ENCODE measurements around the gene LYPD8.

The LYPD8 gene

DNA sequence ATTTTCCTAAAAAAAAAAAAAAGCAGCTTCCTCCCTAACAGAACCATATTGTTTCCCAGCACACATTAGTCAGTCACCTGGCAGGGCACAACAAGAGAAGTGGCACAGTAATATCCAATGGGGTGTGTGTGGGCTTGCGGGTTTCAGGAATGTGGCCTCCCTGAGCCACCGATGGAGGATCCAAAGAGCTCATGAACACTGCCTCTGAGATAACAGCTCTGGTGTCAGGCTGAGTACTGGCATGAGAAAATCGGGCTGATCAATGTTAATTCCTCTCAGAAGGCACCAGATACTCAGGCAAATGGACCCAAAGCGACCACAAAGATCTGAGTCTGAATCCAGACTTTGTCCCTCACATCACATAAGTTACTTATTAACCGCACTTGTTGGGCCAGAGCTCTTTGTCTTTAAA, 2.2 kb upstream of the LYPD8 start:
- DNase-seq (ENCODE audit: low read depth in 2 of 2), result no peak

DNA sequence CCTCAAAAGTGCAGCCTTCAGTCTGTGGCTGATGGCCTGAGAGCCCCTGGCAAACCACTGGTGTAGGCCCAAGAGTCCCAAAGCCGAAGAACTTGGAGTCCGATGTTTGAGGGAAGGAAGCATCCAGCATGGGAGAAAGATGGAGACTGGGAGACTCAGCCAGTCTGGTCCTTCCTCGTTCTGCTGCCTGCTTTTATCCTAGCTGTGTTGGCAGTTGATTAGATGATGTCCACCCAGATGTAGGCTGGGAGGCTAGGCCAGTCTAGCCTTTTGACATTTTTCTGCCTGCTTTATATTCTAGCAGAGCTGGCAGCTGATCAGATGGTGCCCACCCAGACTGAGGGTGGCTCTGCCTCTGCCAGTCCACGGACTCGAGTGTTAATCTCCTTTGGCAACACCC, 1.1 kb upstream of the LYPD8 start:
- DNase-seq (ENCODE audit: low read depth in 2 of 2), result no peak

DNA sequence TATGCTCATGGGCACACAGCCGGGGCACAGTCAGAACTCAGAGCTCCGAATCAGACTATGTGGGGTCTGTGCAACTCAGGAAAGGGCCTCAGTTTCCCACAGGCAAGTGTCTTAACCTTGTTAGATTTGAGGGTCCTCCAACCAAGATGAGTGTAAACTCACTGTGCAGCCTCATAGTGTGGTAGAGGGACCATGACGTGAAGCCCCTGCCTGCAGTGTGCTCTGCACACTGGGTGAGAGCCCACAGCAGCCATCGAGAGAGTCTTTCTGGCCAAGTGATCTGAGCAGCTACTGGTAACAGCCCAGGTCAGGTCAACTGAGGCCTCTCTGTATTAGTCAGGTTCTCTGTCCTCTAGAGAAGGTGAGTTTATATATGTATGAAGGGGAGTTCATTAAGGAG, 592 bp upstream of the LYPD8 start:
- no peak for DNase-seq (ENCODE audit: low read depth in 2 of 2)

DNA sequence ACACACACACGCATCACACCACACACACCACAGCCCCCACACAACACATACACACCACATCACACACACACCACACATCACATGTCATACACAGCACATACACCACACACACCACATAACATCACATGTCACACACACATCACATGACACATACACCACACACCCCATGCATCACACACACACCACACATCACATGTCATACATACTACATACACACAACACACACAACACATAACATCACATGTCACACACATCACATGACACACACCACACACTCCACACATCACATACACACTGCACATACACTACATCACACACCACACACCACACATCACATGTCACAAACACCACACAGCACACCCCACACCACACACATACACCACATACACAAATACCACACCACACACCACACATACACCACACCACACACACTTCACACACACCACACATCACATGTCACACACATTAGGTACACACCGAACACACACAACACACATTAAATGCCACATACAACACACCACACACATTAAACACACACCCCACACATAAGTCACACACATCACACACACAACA, 1.8 kb downstream of the LYPD8 start:
- no peak for DNase-seq (ENCODE audit: low read depth in 2 of 2)

DNA sequence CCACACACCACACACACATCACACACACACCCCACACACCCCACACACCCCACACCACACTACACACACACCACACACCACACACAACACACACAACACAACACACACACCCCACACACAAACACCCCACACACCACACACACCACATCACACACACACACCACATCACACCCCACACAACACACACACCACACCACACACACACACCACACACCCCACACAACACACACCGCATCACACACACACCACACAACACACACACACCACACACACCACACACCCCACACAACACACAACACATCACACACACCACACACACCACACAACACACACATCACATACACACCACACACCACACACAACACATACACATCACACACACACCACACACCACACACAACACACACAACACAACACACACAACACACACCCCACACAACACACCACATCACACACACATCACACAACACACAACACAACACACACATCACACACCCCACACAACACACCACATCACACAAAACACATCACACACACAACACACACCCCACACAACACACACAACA, 2.4 kb downstream of the LYPD8 start:
- no peak for DNase-seq (ENCODE audit: low read depth in 2 of 2)

DNA sequence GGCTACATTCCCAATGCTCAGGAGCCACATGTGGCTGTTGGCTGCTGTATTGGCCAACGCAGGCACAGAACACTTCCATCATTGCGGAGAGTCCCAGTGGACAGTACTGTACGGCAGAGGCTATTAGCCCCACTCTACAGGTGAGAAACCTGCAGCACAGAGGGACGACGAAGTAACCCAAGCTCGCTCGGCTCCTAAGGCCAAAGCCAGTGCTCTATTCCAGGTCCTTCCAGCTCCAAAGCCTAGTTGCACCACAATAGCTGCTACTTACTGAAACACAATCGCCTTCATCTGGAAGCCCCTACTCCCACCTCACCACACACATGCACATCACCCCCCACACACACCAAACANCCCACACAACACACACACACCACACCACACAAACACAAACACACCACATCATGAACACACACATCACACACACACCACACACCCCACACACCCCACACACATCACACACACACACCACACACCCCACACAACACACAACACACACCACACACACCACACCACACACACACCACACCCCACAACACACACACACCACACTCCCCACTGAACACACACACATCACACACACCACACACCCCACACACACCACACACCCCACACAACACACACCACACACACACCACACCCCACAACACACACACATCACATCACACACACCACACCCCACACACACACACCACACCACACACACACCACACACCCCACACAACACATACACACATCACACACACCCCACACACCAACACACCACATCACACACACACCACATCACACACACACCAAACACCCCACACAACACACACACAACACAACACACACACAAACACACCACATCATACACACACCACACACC, 3.2 kb downstream of the LYPD8 start:
- DNase-seq (ENCODE audit: low read depth in 2 of 2), result no peak

DNA sequence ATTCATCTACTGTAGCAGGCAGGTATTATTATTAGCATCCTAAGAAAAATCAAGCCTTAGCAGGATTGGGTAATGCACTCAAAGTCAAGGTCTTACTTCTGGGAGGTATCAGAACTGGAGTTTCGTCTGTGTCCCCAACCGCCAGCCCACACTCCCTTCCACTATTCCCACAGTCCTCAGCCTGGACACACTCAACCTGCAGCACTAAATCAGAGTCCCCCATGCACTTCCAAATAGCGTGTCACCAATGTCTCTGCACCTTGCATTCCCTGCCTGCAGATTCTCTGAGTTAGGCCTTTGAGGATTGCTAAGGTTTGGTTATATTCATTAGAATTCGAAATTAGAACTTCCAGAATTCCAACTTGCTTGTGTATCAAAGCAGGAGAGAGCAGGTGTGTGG, 3.9 kb downstream of the LYPD8 start:
- no peak for DNase-seq (ENCODE audit: low read depth in 2 of 2)

DNA sequence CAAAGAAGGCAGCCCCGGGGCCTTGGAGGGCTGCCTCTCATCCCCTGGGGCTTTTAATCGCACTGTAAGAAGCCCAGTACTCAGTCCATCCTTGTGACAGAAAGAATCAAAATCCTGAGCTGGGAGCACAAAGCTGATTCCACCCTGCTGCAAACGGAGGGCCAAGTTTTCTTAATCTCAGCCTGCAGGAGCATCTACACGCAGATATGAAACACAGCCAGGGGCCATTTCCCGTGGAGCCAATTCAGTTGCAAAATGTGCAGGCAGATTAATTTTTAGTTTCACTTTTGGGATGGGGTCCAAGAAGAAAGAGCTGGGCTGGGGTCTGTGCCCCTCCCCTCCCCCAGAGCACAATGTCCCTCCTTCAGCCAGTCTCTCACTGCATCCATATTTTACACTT, 4.4 kb downstream of the LYPD8 start:
- no peak for DNase-seq (ENCODE audit: low read depth in 2 of 2)

DNA sequence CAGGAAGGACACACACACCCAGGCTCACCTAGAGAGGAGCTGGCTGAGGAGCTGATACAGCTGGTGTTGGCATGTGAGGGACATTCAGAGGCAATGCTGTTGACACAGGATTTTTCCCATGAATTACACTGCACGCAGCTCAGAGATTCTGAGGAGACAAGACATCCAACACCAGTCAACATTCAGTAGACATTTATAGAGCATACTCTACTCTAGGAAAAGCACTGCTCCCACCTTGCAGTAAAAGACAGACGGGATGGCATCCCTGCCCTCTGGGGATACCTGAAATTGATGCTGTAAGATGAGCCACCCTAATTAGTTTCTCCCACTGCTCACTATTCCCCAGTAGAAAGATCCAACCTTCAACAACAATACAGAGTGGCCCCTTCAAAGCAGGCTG, 5.1 kb downstream of the LYPD8 start:
- DNase-seq (ENCODE audit: low read depth in 2 of 2), result no peak

DNA sequence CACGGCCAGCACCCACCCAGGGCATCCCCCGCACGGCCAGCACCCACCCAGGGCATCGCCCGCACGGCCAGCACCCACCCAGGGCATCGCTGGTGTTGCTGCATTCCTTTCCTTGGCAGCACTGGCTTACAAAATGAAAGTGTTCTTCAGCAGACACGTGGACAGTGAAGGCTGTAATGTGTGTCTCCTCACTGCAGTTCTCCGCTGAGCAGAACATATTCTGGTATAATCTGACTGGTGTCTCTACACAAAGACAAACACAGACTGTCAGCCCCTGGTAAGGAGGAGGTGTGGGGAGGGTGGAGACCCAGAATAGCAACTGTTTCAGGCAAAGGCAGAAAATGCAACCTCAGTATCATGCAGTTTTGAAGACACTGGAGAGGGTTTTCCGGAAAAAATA, 7.3 kb downstream of the LYPD8 start:
- DNase-seq (ENCODE audit: low read depth in 2 of 2), result no peak

DNA sequence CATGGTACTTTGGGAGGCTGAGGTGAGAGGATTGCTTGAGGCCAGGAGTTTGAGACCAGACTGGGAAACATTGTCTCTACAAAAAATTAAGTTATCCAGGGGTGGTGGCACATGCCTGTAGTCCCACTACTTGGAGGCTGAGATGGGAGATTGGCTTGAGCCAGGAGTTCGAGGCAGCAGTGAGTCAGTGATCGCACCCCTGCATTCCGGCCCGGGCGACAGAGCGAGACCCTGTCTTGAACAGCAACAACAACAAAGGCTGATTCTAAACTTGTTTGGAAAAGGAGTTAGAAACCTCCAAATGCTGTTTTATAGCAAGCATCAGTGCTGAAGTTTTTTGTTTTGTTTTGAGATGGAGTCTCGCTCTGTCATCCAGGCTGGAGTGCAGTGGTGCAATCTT, 14.7 kb downstream of the LYPD8 start:
- DNase-seq (ENCODE audit: low read depth in 2 of 2), result no peak

DNA sequence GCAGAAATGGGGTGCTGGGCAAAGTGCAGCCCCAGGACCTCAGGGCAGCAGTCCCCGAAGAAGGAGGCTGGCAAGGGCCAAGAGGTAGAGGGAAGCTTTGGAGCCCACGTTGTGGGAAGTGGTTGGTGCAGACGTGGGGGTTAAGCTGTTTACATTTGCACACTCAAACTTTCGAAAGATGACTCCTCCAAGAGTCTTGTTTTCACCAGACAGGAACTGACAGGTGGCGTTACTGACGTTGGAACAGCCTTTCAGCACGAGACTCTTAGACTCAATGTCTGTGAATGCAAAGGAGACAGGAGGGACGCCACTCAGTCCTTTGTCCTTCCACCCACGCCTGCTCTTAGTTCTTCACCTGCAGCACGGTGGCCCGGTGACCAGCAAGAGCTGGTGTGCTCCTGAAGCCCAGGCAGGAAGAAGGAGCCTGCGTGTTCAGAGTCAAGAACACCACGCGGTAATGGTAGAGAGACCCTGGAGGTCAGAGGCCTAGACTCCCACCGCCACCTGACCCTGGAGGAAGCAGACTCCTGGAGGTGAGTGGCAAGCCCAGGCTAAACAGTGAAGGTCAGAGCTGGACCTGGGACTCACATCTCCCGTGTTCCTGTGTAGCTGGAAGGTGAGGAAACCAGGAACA, 15.9 kb downstream of the LYPD8 start:
- no peak for DNase-seq (ENCODE audit: low read depth in 2 of 2)

DNA sequence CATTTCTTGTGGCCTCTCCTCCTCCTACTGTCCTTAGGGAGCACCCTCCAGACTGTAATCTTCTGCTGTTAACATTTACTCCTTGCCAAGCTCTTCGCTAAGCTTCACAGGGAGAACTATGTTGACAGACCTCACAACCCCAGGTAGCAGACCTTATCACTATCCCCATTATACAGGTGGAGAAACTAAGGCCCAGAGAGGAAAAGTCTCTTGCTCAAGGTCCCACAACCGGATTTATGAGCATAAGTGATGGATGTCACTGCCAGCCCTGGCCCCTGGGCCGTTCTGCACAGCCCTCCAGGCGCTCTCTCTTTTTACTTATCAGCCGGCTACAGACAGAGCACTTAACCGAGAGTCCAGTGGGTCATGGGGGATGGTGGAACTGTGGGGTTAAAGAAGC, 18.1 kb downstream of the LYPD8 start:
- no peak for DNase-seq (ENCODE audit: low read depth in 2 of 2)

DNA sequence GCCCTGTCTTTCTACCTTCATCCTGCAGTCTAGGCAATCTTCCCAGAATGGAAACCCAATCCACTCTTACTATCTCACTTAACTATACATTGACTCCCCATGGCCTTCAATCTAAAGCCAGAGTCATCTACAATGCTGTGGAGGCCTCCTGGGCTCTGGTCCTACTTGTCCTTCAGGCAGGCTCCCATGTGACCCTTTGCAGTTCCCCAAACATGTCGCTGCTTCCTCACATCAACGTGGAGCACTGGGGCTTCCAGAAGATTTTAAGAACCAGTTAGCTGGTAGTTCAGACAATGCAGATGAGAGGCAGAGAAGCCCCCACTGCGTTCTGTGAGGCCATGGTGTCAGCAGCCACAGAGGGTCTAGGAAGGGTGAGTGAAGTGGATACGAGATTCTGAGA, 18.6 kb downstream of the LYPD8 start:
- no peak for DNase-seq (ENCODE audit: low read depth in 2 of 2)

DNA sequence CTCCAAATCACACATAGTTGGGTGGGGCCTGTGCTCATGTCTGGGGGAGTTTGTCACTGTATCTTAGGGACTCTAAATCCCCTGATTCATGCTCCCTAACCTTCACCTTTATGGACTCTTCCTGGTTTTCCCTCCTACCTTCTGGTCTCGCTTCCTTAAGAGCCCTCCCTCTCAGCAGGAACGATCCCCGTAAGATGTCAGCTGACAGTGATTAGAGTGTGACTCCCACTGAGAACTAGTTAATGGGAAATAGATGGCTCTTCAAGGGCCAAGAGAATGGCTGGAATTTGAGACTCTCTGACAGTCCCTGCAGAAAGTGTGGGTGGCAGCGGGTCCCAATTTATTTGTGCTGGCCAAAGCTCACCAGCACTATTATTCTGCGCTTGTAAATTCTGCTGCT, 22.0 kb downstream of the LYPD8 start:
- no peak for DNase-seq (ENCODE audit: low read depth in 2 of 2)

DNA sequence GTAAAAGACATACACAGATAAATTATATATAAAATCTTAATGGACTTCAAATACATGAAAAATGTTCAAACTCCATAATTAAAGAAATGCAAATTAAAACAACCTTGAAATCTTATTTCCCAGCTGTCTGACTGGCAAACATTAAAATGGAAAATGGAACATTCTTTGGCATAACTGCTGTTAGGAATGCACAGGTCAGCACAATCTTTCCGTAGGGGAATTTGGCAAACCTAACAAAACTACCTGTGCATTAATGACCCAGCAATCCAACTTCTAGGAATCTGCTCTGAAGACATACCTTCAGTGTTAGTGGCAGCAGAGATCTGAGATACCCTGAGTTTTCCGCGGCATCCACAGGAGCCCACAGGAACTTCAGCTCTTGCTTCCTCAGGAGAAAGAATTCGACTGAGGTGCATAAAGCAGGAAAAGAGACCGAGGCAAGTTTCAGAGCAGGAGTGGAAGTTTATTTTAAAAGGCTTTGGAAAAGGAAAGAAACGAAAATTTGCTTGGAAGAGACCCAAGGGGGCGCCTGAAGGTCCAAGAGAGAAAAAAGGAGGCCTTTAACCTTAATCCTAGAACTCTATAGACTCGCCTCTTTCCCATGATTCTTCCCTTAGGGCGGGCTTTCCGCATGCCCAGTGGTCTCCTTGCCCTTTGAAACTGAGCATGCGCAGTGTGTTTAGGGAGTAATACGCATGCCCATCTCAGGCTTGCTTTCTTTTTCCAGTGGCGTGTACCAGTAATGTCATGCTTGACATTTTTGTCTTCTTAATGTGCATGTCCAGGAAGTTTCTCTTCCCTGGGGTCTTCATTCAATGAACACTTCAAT, 24.8 kb downstream of the LYPD8 start:
- DNase-seq (ENCODE audit: low read depth in 2 of 2), result no peak

DNA sequence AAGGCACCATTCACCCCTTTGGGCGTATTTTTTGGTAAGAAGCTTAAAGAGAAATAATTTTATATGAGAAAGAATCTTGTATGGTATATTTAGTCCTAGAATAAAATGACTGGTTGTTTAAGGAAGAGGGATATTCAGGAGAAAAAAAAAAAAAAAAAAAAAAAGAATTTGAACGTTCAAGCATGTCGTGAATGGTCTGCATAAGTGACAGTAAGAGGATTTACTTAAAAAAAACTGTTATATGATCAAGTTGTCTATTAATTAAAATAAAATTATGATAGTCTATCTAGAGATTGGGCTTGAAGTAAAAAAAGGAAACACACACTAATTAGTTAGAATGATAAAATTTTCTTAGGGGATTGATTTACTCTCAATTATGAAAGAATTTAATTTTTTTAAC, 41.3 kb downstream of the LYPD8 start:
- no peak for DNase-seq (ENCODE audit: low read depth in 2 of 2)

DNA sequence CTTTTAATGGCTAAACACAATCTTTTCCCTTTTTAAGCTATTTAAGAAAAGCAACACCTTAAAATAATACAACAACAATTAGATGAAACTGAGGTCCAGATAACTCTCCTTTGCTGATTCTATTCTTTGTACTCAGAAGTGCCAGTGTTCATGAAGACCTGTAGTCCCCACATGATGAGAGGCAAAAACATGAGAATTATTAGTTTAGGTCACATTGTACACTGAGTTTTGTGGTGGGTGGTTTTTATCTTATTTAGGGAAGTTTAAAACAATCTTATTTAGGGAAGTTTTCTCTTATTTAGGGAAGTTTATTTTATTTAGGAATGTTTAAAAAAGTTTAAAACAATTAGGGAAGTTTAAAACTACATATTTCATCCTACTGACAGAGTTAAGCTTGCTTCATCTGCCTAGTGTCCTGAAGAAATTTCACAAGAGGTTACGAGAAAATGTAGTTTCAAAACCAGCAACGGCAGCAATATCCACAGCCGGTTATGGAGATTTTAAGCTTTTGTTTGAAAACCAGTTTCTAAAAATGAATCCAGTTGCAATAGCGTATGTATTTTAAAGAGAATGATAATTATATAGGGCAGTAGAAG, 45.2 kb downstream of the LYPD8 start:
- no peak for DNase-seq (ENCODE audit: low read depth in 2 of 2)

DNA sequence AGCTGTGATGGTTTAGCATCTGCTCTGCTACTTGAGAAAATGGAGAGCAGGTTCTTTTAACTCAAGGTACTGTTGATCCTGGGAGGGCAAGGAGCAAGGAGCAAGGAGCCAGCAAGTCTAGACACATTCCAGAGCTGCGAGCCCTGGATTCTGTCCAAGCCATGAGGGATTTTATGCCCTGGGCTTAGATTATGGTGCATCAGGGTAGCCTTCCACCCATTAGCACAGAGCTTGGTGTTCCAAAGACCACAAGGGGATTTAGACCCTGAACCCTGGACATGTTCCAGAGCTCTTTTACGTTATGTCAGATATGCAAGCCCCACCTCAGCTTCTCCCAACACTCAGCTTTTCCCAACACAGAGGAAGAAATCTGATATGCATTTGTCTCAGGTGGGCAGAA, 51.0 kb downstream of the LYPD8 start:
- no peak for DNase-seq (ENCODE audit: low read depth in 2 of 2)

DNA sequence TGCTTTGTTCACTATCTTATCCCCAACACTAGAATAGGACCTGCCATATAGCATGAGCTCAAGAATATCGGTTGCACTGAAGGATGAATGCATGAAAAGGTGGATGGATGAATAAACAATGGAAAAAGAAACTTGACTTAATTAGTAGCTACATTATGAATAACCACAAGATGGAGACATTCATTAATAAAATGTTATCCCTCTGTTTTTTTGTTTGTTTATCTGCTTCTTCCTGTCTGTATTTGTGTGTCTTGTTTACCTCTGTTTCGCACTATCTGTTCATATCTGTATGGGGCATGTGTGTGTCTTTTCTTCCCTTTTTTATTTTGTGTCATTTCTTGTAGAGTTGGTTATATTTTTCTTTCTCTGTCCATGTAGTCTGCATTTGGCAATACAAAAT, 51.9 kb downstream of the LYPD8 start:
- DNase-seq (ENCODE audit: low read depth in 2 of 2), result no peak

DNA sequence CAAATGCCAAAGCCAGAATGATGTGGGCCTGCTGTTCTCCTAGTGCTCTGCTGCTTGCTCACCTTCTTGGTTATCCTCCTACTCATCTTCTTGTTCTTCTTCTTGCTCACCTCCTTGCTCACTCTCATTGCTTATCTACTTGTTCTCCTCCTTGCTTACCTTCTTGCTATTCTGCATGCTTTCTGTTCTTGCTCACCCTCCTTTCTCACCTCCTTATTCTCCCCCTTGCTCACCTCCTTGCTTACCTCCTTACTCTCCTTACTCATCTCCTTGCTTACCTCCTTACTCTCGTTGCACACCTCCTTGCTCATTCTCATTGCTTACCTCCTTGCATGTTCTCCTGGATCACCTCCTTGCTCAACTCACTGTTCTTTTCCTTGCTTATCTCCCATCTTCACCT, 52.8 kb downstream of the LYPD8 start, which contains the start of gene OR14I1:
OR14I1 (minus strand) TSS at position 53 of the 400 bp plus-strand sequence.
- DNase-seq (ENCODE audit: low read depth in 2 of 2), result no peak

DNA sequence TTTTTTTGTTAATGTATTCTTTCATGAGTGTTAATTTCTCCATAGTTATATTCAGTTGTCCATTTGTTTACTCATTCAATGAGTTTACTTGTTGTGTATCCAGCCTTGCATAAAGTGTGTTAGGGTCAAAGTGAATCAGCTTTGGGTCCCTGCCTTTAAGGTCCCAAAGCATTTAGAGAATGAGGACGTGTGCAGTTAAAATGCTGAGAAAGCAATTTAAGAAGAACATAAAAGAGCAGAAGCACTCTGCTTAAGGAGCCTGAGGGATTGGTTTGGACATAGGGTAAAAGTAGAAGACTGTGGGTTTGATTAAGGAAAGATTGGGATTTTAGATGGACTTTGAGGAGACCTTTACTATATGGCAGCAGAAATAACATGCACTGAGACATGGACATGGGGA, 56.5 kb downstream of the LYPD8 start:
- no peak for DNase-seq (ENCODE audit: low read depth in 2 of 2)

Measured in fibroblast of skin of left biceps (primary cell).